Fibroblast of lung (primary cell): ENCODE results near the gene MCF2L2.
"Not testable (repeated sequence)": the region's sequence is repeated elsewhere in the genome, so short reads cannot be mapped to it uniquely, and the experiment has no call there.

Source experiments
- EZH2 ChIP-seq: IDR thresholded peaks from 2 replicates; pipeline ENCODE4 v1.5.1; 2012; ENCODE audit warnings: low read length, control low read depth, mild to moderate bottlenecking; ENCODE audit errors: missing control alignments
- TF ChIP-seq, protein P1 (sequence below), 2 donors: IDR thresholded peaks in 1 of 2; conservative IDR thresholded peaks in 1 of 2; 1 replicate in 1 of 2; 2 replicates in 1 of 2; pipeline ENCODE4 v1.5.1; 2011 to 2012; ENCODE audit warnings: low read length in 2 of 2, control low read depth in 1 of 2, inconsistent platforms in 1 of 2, low read depth in 1 of 2, mild to moderate bottlenecking in 1 of 2

- TF ChIP-seq, protein P1, sequence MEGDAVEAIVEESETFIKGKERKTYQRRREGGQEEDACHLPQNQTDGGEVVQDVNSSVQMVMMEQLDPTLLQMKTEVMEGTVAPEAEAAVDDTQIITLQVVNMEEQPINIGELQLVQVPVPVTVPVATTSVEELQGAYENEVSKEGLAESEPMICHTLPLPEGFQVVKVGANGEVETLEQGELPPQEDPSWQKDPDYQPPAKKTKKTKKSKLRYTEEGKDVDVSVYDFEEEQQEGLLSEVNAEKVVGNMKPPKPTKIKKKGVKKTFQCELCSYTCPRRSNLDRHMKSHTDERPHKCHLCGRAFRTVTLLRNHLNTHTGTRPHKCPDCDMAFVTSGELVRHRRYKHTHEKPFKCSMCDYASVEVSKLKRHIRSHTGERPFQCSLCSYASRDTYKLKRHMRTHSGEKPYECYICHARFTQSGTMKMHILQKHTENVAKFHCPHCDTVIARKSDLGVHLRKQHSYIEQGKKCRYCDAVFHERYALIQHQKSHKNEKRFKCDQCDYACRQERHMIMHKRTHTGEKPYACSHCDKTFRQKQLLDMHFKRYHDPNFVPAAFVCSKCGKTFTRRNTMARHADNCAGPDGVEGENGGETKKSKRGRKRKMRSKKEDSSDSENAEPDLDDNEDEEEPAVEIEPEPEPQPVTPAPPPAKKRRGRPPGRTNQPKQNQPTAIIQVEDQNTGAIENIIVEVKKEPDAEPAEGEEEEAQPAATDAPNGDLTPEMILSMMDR (conservative IDR thresholded peaks at IDR 0.05 in 1 of 2, IDR thresholded peaks at IDR 0.05 in 1 of 2; ENCODE audit: low read depth in 1 of 2, low read length in 2 of 2), result not testable (repeated sequence)
- not testable (repeated sequence) for TF ChIP-seq EZH2
Measured at GRCh38 chr3:183440521-183440920, 12.1 kb upstream of the MCF2L2 start.
